Transverse colon (tissue), 4 donors: ENCODE measurements around the gene IRF9. TPM values are rescaled to one million over a fixed set of nuclear protein-coding genes. Genes with fewer than 3 reads are reported as not detected.

Source experiments
- DNase-seq: peaks from one replicate; pipeline ENCODE4 v3.0.0-alpha.2; 2019
- H3K27ac ChIP-seq, 4 donors: fragments of 200-600 bp; sonication (generic); 2 replicates each; pipeline ENCODE4 v1.5.1; 2016 to 2018; ENCODE audit warnings: inconsistent platforms in 4 of 4
- H3K27me3 ChIP-seq: fragments of 200-600 bp; sonication (generic); 2 replicates; pipeline ENCODE4 v1.5.1; 2017; ENCODE audit warnings: inconsistent platforms
- H3K36me3 ChIP-seq, 4 donors: fragments of 200-600 bp; sonication (generic); 2 replicates each; pipeline ENCODE4 v1.5.1; 2017 to 2019; ENCODE audit warnings: inconsistent platforms in 4 of 4
- H3K4me1 ChIP-seq, 4 donors: fragments of 200-600 bp; sonication (generic); 2 replicates each; pipeline ENCODE4 v1.5.1; 2017 to 2020; ENCODE audit warnings: inconsistent platforms in 4 of 4
- H3K4me3 ChIP-seq, 4 donors: fragments of 200-600 bp; sonication (generic); 1 replicate in 1 of 4; 2 replicates in 3 of 4; pipeline versions ENCODE4 v1.5.1 to v1.6.1; 2017 to 2019; ENCODE audit warnings: inconsistent platforms in 4 of 4
- H3K9me3 ChIP-seq, 2 donors: fragments of 200-600 bp; sonication (generic); 2 replicates each; pipeline ENCODE4 v1.5.1; 2017 to 2019; ENCODE audit warnings: inconsistent platforms in 2 of 2
- CTCF ChIP-seq, 5 experiments: fragments of 200-600 bp in 3 of 5; fragments of 450-650 bp in 2 of 5; sonication (generic) in 3 of 5; IDR thresholded peaks; 1 replicate in 2 of 5; 2 replicates in 3 of 5; pipeline ENCODE4 v1.5.1; 2016 to 2017; ENCODE audit warnings: antibody characterized with exemption in 5 of 5, inconsistent platforms in 3 of 5, mild to moderate bottlenecking in 2 of 5, moderate library complexity in 1 of 5
- EP300 ChIP-seq: sonication (generic); formaldehyde crosslinking; IDR thresholded peaks from one replicate; pipeline ENCODE4 v1.6.1; 2017; ENCODE audit warnings: antibody characterized with exemption, low read depth
- POLR2A ChIP-seq: fragments of 450-650 bp; IDR thresholded peaks from one replicate; pipeline ENCODE4 v1.6.1; 2016; ENCODE audit warnings: antibody characterized with exemption, mild to moderate bottlenecking, moderate library complexity
- POLR2AphosphoS5 ChIP-seq, 3 donors: sonication (generic); formaldehyde crosslinking; IDR thresholded peaks; one replicate each; pipeline ENCODE4 v1.6.1; 2016; ENCODE audit warnings: antibody characterized with exemption in 3 of 3
- WGBS, 2 donors: methylation state at CpG; one replicate each; pipeline ENCODE4 v1.1.5; 2018; ENCODE audit warnings: low coverage in 1 of 2; 5-methylcytosine and 5-hydroxymethylcytosine counted together
- in situ Hi-C, 4 donors: fragments of 200-750 bp; cut with MboI; loops; one replicate each; pipeline versions ENCODE4 v1.15.0 to v1.15.1; 2017; ENCODE audit warnings: low sequenced_read_pairs in 3 of 4, low pct_ligation_motif_present in 1 of 4, low pct_unique_long_range_greater_than_20kb in 1 of 4
- intact Hi-C: fragments of 100-400 bp; cut with DNase I; formaldehyde crosslinking; loops from one replicate; pipeline ENCODE4 v1.15.1; 2023; ENCODE audit warnings: low total_unique reads
- total RNA-seq, 4 donors: library from RNA; depleted of rRNA; stranded (reverse); fragments of >200 nt; gene quantifications; one replicate each; pipeline ENCODE4 v1.1.0, GENCODE V29; 2016

IRF9 gene
- total RNA-seq, 4 donors from 2014 or later, result 44.2 to 81.9 (median 52.4) TPM

- Histone ChIP-seq H3K27ac (no peak overlapping the region), H3K4me3 (no peak overlapping the region), H3K4me1 (peaks cover 11 to 18% (median 17%) of the 10 kb centered on the region in 4 donors), H3K36me3 (peaks cover 0 to 44% (median 21%) of the 10 kb centered on the region in 4 donors), H3K9me3 (no peaks in the 10 kb centered on the region), H3K27me3 (no peaks in the 10 kb centered on the region)
- intact Hi-C loops, result no loop called here
- TF ChIP-seq EP300, result no peak
- TF ChIP-seq POLR2AphosphoS5 (IDR thresholded peaks at IDR 0.05), result no peak
- TF ChIP-seq CTCF (IDR thresholded peaks at IDR 0.05), result no peak
- no peak for TF ChIP-seq POLR2A
- WGBS, 2 donors, result 98% methylated on average over 6 of the region's 6 CpGs; no CpG with 5 or more reads in 1 of the 2 donors
- DNase-seq, result no peak
- in situ Hi-C loops, result no loop called here
Observed at GRCh38 chr14:24117179-24117578, 43.9 kb upstream of the IRF9 start.

- Histone ChIP-seq H3K27ac (no peak overlapping the region), H3K27me3 (no peaks in the 10 kb centered on the region), H3K4me1 (peaks cover 11 to 13% (median 11%) of the 10 kb centered on the region in 4 donors), H3K36me3 (peaks cover 0 to 62% (median 26%) of the 10 kb centered on the region in 4 donors), H3K9me3 (no peaks in the 10 kb centered on the region), H3K4me3 (no peak overlapping the region)
- WGBS, 2 donors, result 97% methylated on average over 6 of the region's 6 CpGs; no CpG with 5 or more reads in 1 of the 2 donors
- in situ Hi-C loops (no loop called here), intact Hi-C loops (no loop called here)
- no peak for DNase-seq
- TF ChIP-seq EP300, result no peak
- no peak for TF ChIP-seq POLR2AphosphoS5 (IDR thresholded peaks at IDR 0.05)
- no peak for TF ChIP-seq CTCF (IDR thresholded peaks at IDR 0.05)
- no peak for TF ChIP-seq POLR2A
Observed at GRCh38 chr14:24119691-24120090, 41.4 kb upstream of the IRF9 start.

GRCh38 chr14:24121210-24121609 is 39.9 kb upstream of the IRF9 start:
- TF ChIP-seq EP300 (no peak), POLR2AphosphoS5 (IDR thresholded peaks at IDR 0.05) (no peak), CTCF (IDR thresholded peaks at IDR 0.05) (no peak), POLR2A (no peak)
- in situ Hi-C loops, result no loop called here
- no peak for DNase-seq
- H3K4me1 ChIP-seq, result peaks cover 3 to 5% (median 4%) of the 10 kb centered on the region in 4 donors
- no peaks in the 10 kb centered on the region for H3K27me3 ChIP-seq
- H3K36me3 ChIP-seq, result peaks cover 0 to 62% (median 26%) of the 10 kb centered on the region in 4 donors
- H3K4me3 ChIP-seq, result no peak overlapping the region
- no peak overlapping the region for H3K27ac ChIP-seq
- intact Hi-C loops, result no loop called here
- no peaks in the 10 kb centered on the region for H3K9me3 ChIP-seq
- 96% methylated on average over 8 of the region's 8 CpGs; no CpG with 5 or more reads in 1 of the 2 donors for WGBS, 2 donors

- H3K36me3 ChIP-seq, result peaks cover 0 to 62% (median 26%) of the 10 kb centered on the region in 4 donors
- WGBS, 2 donors, result 94% methylated on average over 4 of the region's 4 CpGs; no CpG with 5 or more reads in 1 of the 2 donors
Observed at GRCh38 chr14:24122416-24122815, 38.6 kb upstream of the IRF9 start.

More at GRCh38 chr14:24122416-24122815, 38.6 kb upstream of the IRF9 start:
- TF ChIP-seq EP300, result no peak
- TF ChIP-seq POLR2A, result no peak
- TF ChIP-seq CTCF (IDR thresholded peaks at IDR 0.05), result no peak
- intact Hi-C loops, result no loop called here
- Histone ChIP-seq H3K4me1 (no peaks in the 10 kb centered on the region), H3K4me3 (no peak overlapping the region), H3K27ac (no peak overlapping the region), H3K27me3 (no peaks in the 10 kb centered on the region), H3K9me3 (no peaks in the 10 kb centered on the region)
- no peak for DNase-seq
- in situ Hi-C loops, result no loop called here
